IMR-90 (cell line): ENCODE measurements around the gene ZBTB48. TPM values are rescaled to one million over a fixed set of nuclear protein-coding genes. Genes with fewer than 3 reads are reported as not detected.

Experiments used
- ATAC-seq: fragments of 200-7000 bp; cut with Tn5 transposase; 2 replicates; pipeline ENCODE4 v1.9.1; 2020; ENCODE audit warnings: low read depth, mild to moderate bottlenecking, moderate library complexity
- BruUV-seq: library from RNA; stranded (reverse); fragments of 400-500 nt; replicated peaks from 2 replicates; lab custom pipeline; 2021; lab: Mats Ljungman, UMichigan
- CTCF ChIA-PET: fragments of 300-600 bp; formaldehyde crosslinking; extraction: SDS; loops from one replicate; lab custom pipeline; 2021; ENCODE audit warnings: antibody characterized with exemption; lab: Yijun Ruan, JAX
- POLR2A ChIA-PET: fragments of 300-600 bp; sonication (Branson Sonifier 250); formaldehyde crosslinking; loops from one replicate; lab custom pipeline; 2022; ENCODE audit warnings: antibody characterized with exemption; ENCODE audit not compliant: unreplicated experiment; lab: Charles Lee
- DNase-seq: peaks from one replicate; pipeline ENCODE4 v3.0.0; 2013
- H2AFZ ChIP-seq: replicated peaks from 2 replicates; pipeline ENCODE3; 2013; ENCODE audit warnings: low read length, mild to moderate bottlenecking; ENCODE audit not compliant: poor library complexity
- H2AK5ac ChIP-seq: 2 replicates; pipeline ENCODE4 v1.6.1; 2013; ENCODE audit warnings: low read depth, low read length, inconsistent platforms
- H2AK9ac ChIP-seq: replicated peaks from 2 replicates; pipeline ENCODE3; 2013; ENCODE audit warnings: mild to moderate bottlenecking, low read depth, low read length, moderate library complexity; ENCODE audit not compliant: poor library complexity
- H2BK120ac ChIP-seq: 2 replicates; pipeline ENCODE4 v1.6.1; 2013; ENCODE audit warnings: low read depth, low read length, inconsistent platforms
- H2BK15ac ChIP-seq: 3 replicates; pipeline ENCODE4 v1.6.1; 2013; ENCODE audit warnings: low read depth, low read length, inconsistent platforms
- H2BK20ac ChIP-seq: 2 replicates; pipeline ENCODE4 v1.6.1; 2013; ENCODE audit warnings: low read depth, mild to moderate bottlenecking, inconsistent platforms, low read length, moderate library complexity
- H2BK5ac ChIP-seq: 2 replicates; pipeline ENCODE4 v1.6.1; 2013; ENCODE audit warnings: mild to moderate bottlenecking, low read depth, low read length, inconsistent platforms; ENCODE audit not compliant: poor library complexity, severe bottlenecking
- H3K14ac ChIP-seq: replicated peaks from 2 replicates; pipeline ENCODE4 v1.6.1; 2013; ENCODE audit warnings: low read depth, low read length, inconsistent platforms
- H3K18ac ChIP-seq: 2 replicates; pipeline ENCODE4 v1.6.1; 2013; ENCODE audit warnings: low read depth, low read length, control low read depth
- H3K23ac ChIP-seq: 2 replicates; pipeline ENCODE4 v1.6.1; 2013; ENCODE audit warnings: low read depth, low read length, inconsistent platforms
- H3K27ac ChIP-seq: 2 replicates; pipeline ENCODE4 v1.5.1; 2013; ENCODE audit warnings: mild to moderate bottlenecking, control low read depth, low read length; ENCODE audit not compliant: insufficient read depth
- H3K27me3 ChIP-seq: 2 replicates; pipeline ENCODE4 v1.6.1; 2013; ENCODE audit warnings: low read length; ENCODE audit not compliant: control insufficient read depth, insufficient read depth
- H3K36me3 ChIP-seq: 2 replicates; pipeline ENCODE4 v1.6.1; 2013; ENCODE audit warnings: low read length, mixed read lengths; ENCODE audit not compliant: control insufficient read depth, insufficient read depth
- H3K4ac ChIP-seq: 2 replicates; pipeline ENCODE4 v1.6.1; 2013; ENCODE audit warnings: low read depth, low read length, inconsistent platforms
- H3K4me1 ChIP-seq: 2 replicates; pipeline ENCODE4 v1.6.1; 2013; ENCODE audit warnings: low read length, mixed read lengths; ENCODE audit not compliant: control insufficient read depth, insufficient read depth
- H3K4me2 ChIP-seq: 2 replicates; pipeline ENCODE4 v1.6.1; 2013; ENCODE audit warnings: low read depth, mild to moderate bottlenecking, control low read depth, low read length, moderate library complexity
- H3K4me3 ChIP-seq: 2 replicates; pipeline ENCODE4 v1.5.1; 2013; ENCODE audit warnings: low read depth, mild to moderate bottlenecking, control low read depth, low read length, moderate library complexity; ENCODE audit not compliant: insufficient read depth
- H3K56ac ChIP-seq: 2 replicates; pipeline ENCODE4 v1.6.1; 2013; ENCODE audit warnings: low read length, inconsistent platforms; ENCODE audit not compliant: insufficient read depth; ENCODE audit errors: extremely low read depth
- H3K79me1 ChIP-seq, 2 experiments: 2 replicates each; pipeline ENCODE4 v1.6.1; 2013; ENCODE audit warnings: low read length in 2 of 2, inconsistent platforms in 1 of 2, low read depth in 1 of 2
- H3K9ac ChIP-seq: 2 replicates; pipeline ENCODE4 v1.6.1; 2013; ENCODE audit warnings: low read depth, low read length, control low read depth
- H3K9me1 ChIP-seq: 2 replicates; pipeline ENCODE4 v1.6.1; 2013; ENCODE audit warnings: low read length, inconsistent platforms; ENCODE audit not compliant: insufficient read depth
- H3K9me3 ChIP-seq: 2 replicates; pipeline ENCODE4 v1.6.1; 2013; ENCODE audit warnings: low read length; ENCODE audit not compliant: control insufficient read depth, insufficient read depth
- H4K20me1 ChIP-seq: 2 replicates; pipeline ENCODE4 v1.6.1; 2013; ENCODE audit warnings: low read length, inconsistent platforms; ENCODE audit not compliant: insufficient read depth
- H4K5ac ChIP-seq: 2 replicates; pipeline ENCODE4 v1.6.1; 2013; ENCODE audit warnings: mild to moderate bottlenecking, low read depth, low read length, control low read depth
- H4K8ac ChIP-seq, 2 experiments: 2 replicates each; pipeline ENCODE4 v1.6.1; 2013; ENCODE audit warnings: low read depth in 2 of 2, low read length in 2 of 2, control low read depth in 1 of 2, inconsistent platforms in 1 of 2
- H4K91ac ChIP-seq: 2 replicates; pipeline ENCODE4 v1.6.1; 2013; ENCODE audit warnings: low read depth, low read length, inconsistent platforms; ENCODE audit not compliant: insufficient read depth
- BHLHE40 ChIP-seq: fragments of 150-350 bp; IDR thresholded peaks from 2 replicates; pipeline ENCODE4 v1.6.1; 2016; ENCODE audit warnings: mild to moderate bottlenecking, low read depth, low read length
- CEBPB ChIP-seq: IDR thresholded peaks from 2 replicates; pipeline ENCODE4 v1.6.1; 2012; ENCODE audit warnings: low read depth, low read length, improper control_type of control experiment
- CHD1 ChIP-seq: IDR thresholded peaks from 2 replicates; pipeline ENCODE4 v1.6.1; 2012; ENCODE audit warnings: low read depth, low read length, improper control_type of control experiment
- ELK1 ChIP-seq: fragments of 150-350 bp; IDR thresholded peaks from 2 replicates; pipeline ENCODE4 v1.6.1; 2016; ENCODE audit warnings: low read depth, mild to moderate bottlenecking, low read length, moderate library complexity, borderline replicate concordance
- FOS ChIP-seq: fragments of 150-350 bp; IDR thresholded peaks from 2 replicates; pipeline ENCODE4 v1.6.1; 2016; ENCODE audit warnings: low read depth, low read length
- MAFK ChIP-seq: IDR thresholded peaks from 2 replicates; pipeline ENCODE4 v1.6.1; 2012; ENCODE audit warnings: low read depth, low read length, improper control_type of control experiment
- MAZ ChIP-seq: IDR thresholded peaks from 2 replicates; pipeline ENCODE4 v1.6.1; 2012; ENCODE audit warnings: low read depth, mild to moderate bottlenecking, low read length, improper control_type of control experiment, moderate library complexity, borderline replicate concordance
- MXI1 ChIP-seq: IDR thresholded peaks from 2 replicates; pipeline ENCODE4 v1.6.1; 2012; ENCODE audit warnings: low read depth, mild to moderate bottlenecking, low read length, moderate library complexity, borderline replicate concordance
- NFE2L2 ChIP-seq: fragments of 150-350 bp; IDR thresholded peaks from 2 replicates; pipeline ENCODE4 v1.6.1; 2016; ENCODE audit warnings: low read depth, mild to moderate bottlenecking, low read length
- POLR2A ChIP-seq: IDR thresholded peaks from 2 replicates; pipeline ENCODE4 v1.6.1; 2012; ENCODE audit warnings: mild to moderate bottlenecking, low read depth, low read length
- RAD21 ChIP-seq: IDR thresholded peaks from 2 replicates; pipeline ENCODE4 v1.6.1; 2012; ENCODE audit warnings: low read length, improper control_type of control experiment
- RCOR1 ChIP-seq: IDR thresholded peaks from 2 replicates; pipeline ENCODE4 v1.6.1; 2012; ENCODE audit warnings: mild to moderate bottlenecking, low read length, improper control_type of control experiment; ENCODE audit not compliant: insufficient replicate concordance
- RFX5 ChIP-seq: IDR thresholded peaks from 2 replicates; pipeline ENCODE4 v1.8.0; 2012; ENCODE audit warnings: low read depth, mild to moderate bottlenecking, low read length, moderate library complexity
- SMC3 ChIP-seq: fragments of 150-350 bp; IDR thresholded peaks from 2 replicates; pipeline ENCODE4 v1.6.1; 2016; ENCODE audit warnings: low read depth, mild to moderate bottlenecking, antibody characterized with exemption, low read length, moderate library complexity
- WGBS, 2 experiments: methylation state at CpG; one replicate each; pipeline versions ENCODE4 v1.1.5 to v1.1.7; 2013; ENCODE audit warnings: missing lambda C conversion rate in 2 of 2; ENCODE audit not compliant: insufficient read length in 1 of 2; ENCODE audit errors: extremely low coverage in 2 of 2; 5-methylcytosine and 5-hydroxymethylcytosine counted together
- dilution Hi-C: fragments of 300-500 bp; cut with HindIII; formaldehyde crosslinking; loops from one replicate; pipeline ENCODE4 v1.14.3; 2018; ENCODE audit warnings: low sequenced_read_pairs; ENCODE audit not compliant: unreplicated experiment
- in situ Hi-C: fragments of 300-500 bp; cut with MboI; formaldehyde crosslinking; loops from 3 replicates; pipeline ENCODE4 v1.14.3; 2019; ENCODE audit warnings: low sequenced_read_pairs, inconsistent platforms, mixed read lengths
- intact Hi-C: fragments of 100-400 bp; cut with micrococcal nuclease; formaldehyde crosslinking; loops from 2 replicates; pipeline ENCODE4 v1.10.0; 2022
- polyA plus RNA-seq, 3 experiments: library from polyadenylated mRNA; depleted of rRNA; stranded (reverse); fragments of >200 nt; gene quantifications; 2 replicates each; pipeline ENCODE4 v1.2.3, GENCODE V29; 2012; ENCODE audit warnings: low replicate concordance in 1 of 3
- total RNA-seq: library from RNA; depleted of rRNA; stranded (reverse); fragments of >200 nt; gene quantifications from 2 replicates; pipeline ENCODE4 v1.2.3, GENCODE V29; 2012
- TF ChIP-seq, protein P1 (sequence below): fragments of 150-350 bp; IDR thresholded peaks from 2 replicates; pipeline ENCODE4 v1.6.1; 2017; ENCODE audit warnings: mild to moderate bottlenecking, antibody characterized with exemption, low read length, low read depth
- TF ChIP-seq, protein P2 (sequence below): conservative IDR thresholded peaks from 2 replicates; pipeline ENCODE4 v1.5.1; 2012; ENCODE audit warnings: mild to moderate bottlenecking, low read depth, low read length, improper control_type of control experiment

ZBTB48 gene
- total and polyA plus RNA-seq, 2 of the 4 experiments (the other 2 are of a cell fraction) = 9.3 to 17.5 TPM

- WGBS, 2 experiments = 88 to 98% methylated on average over 5 to 11 of the region's 11 CpGs
- POLR2A ChIA-PET = no interaction called here
- Histone ChIP-seq H2BK5ac (no peak overlapping the region), H2AK9ac (no peak overlapping the region), H4K8ac (no peak overlapping the region), H3K4me2 (no peak overlapping the region), H3K4ac (no peak overlapping the region), H4K5ac (no peak overlapping the region), H3K9me3 (peaks cover 10% of the 10 kb centered on the region), H3K27ac (no peak overlapping the region), H3K27me3 (peaks cover 43% of the 10 kb centered on the region), H2BK20ac (no peak overlapping the region), H3K79me1 (no peaks in the 10 kb centered on the region), H3K36me3 (no peaks in the 10 kb centered on the region), H4K91ac (no peak overlapping the region), H3K9ac (no peak overlapping the region), H3K23ac (no peak overlapping the region), H2AK5ac (no peak overlapping the region), H4K20me1 (no peaks in the 10 kb centered on the region), H3K9me1 (no peaks in the 10 kb centered on the region), H2AFZ (no peak overlapping the region), H2BK15ac (no peak overlapping the region), H3K4me3 (no peak overlapping the region), H3K18ac (no peak overlapping the region), H3K56ac (no peak overlapping the region), H3K4me1 (no peaks in the 10 kb centered on the region), H3K14ac (no peak overlapping the region), H2BK120ac (no peak overlapping the region)
- intact Hi-C loops (no loop called here), in situ Hi-C loops (no loop called here), dilution Hi-C loops (no loop called here)
- TF ChIP-seq RAD21 = no peak
- TF ChIP-seq POLR2A = no peak
- TF ChIP-seq, protein P1, sequence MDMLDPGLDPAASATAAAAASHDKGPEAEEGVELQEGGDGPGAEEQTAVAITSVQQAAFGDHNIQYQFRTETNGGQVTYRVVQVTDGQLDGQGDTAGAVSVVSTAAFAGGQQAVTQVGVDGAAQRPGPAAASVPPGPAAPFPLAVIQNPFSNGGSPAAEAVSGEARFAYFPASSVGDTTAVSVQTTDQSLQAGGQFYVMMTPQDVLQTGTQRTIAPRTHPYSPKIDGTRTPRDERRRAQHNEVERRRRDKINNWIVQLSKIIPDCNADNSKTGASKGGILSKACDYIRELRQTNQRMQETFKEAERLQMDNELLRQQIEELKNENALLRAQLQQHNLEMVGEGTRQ = no peak
- TF ChIP-seq NFE2L2 = no peak
- no peak for TF ChIP-seq RFX5
- no peak for TF ChIP-seq FOS
- no peak for TF ChIP-seq SMC3
- TF ChIP-seq, protein P2, sequence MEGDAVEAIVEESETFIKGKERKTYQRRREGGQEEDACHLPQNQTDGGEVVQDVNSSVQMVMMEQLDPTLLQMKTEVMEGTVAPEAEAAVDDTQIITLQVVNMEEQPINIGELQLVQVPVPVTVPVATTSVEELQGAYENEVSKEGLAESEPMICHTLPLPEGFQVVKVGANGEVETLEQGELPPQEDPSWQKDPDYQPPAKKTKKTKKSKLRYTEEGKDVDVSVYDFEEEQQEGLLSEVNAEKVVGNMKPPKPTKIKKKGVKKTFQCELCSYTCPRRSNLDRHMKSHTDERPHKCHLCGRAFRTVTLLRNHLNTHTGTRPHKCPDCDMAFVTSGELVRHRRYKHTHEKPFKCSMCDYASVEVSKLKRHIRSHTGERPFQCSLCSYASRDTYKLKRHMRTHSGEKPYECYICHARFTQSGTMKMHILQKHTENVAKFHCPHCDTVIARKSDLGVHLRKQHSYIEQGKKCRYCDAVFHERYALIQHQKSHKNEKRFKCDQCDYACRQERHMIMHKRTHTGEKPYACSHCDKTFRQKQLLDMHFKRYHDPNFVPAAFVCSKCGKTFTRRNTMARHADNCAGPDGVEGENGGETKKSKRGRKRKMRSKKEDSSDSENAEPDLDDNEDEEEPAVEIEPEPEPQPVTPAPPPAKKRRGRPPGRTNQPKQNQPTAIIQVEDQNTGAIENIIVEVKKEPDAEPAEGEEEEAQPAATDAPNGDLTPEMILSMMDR = no peak
- no peak for TF ChIP-seq RCOR1
- TF ChIP-seq MAZ = no peak
- no peak for TF ChIP-seq MXI1
- TF ChIP-seq ELK1 = no peak
- no peak for TF ChIP-seq CEBPB
- no peak for TF ChIP-seq MAFK
- TF ChIP-seq BHLHE40 = no peak
- no peak for TF ChIP-seq CHD1
- CTCF ChIA-PET = no interaction called here
- BruUV-seq = no TSS peak
- DNase-seq (no peak), ATAC-seq (no peak)
These were observed 10.8 kb upstream of the ZBTB48 start for GRCh38 chr1:6569033-6569432.
